Mucosa of stomach (tissue), 1 donor: ENCODE measurements around the gene TMEM132E.

Experiments used
- H3K27me3 ChIP-seq: one replicate; pipeline ENCODE4 v1.7.0; 2013; ENCODE audit warnings: mild to moderate bottlenecking, low read length; ENCODE audit not compliant: control insufficient read depth, insufficient read depth
- H3K36me3 ChIP-seq: one replicate; pipeline ENCODE4 v1.7.0; 2013; ENCODE audit warnings: low read length; ENCODE audit not compliant: control insufficient read depth, insufficient read depth
- H3K4me1 ChIP-seq: one replicate; pipeline ENCODE4 v1.7.0; 2013; ENCODE audit warnings: mild to moderate bottlenecking, low read length; ENCODE audit not compliant: control insufficient read depth, insufficient read depth
- H3K4me3 ChIP-seq: one replicate; pipeline ENCODE4 v1.7.0; 2013; ENCODE audit warnings: low read length
- H3K9ac ChIP-seq: one replicate; pipeline ENCODE4 v1.7.0; 2013; ENCODE audit warnings: mild to moderate bottlenecking, low read length, moderate library complexity
- H3K9me3 ChIP-seq: one replicate; pipeline ENCODE4 v1.7.0; 2013; ENCODE audit warnings: mild to moderate bottlenecking, low read length, moderate library complexity; ENCODE audit not compliant: control insufficient read depth
- donor health status: Pancreatic carcinoma.

TMEM132E gene

GRCh38 chr17:34613064-34614019 is 34.0 kb downstream of the TMEM132E start:
- peaks cover 32% of the 10 kb centered on the region for H3K27me3 ChIP-seq

GRCh38 chr17:34614698-34615097 is 35.3 kb downstream of the TMEM132E start:
- Histone ChIP-seq H3K4me1 (no peaks in the 10 kb centered on the region), H3K27me3 (peaks cover 31% of the 10 kb centered on the region), H3K36me3 (no peaks in the 10 kb centered on the region)

More at GRCh38 chr17:34613064-34614019, 34.0 kb downstream of the TMEM132E start:
- Histone ChIP-seq H3K9me3 (no peaks in the 10 kb centered on the region), H3K9ac (no peak overlapping the region), H3K4me1 (no peaks in the 10 kb centered on the region), H3K36me3 (no peaks in the 10 kb centered on the region), H3K4me3 (no peak overlapping the region)

GRCh38 chr17:34615326-34615725 is 35.9 kb downstream of the TMEM132E start:
- Histone ChIP-seq H3K9ac (no peak overlapping the region), H3K27me3 (peaks cover 26% of the 10 kb centered on the region), H3K4me3 (no peak overlapping the region), H3K9me3 (no peaks in the 10 kb centered on the region), H3K36me3 (no peaks in the 10 kb centered on the region), H3K4me1 (no peaks in the 10 kb centered on the region)

More at GRCh38 chr17:34614698-34615097, 35.3 kb downstream of the TMEM132E start:
- no peak overlapping the region for H3K9ac ChIP-seq
- H3K4me3 ChIP-seq, result no peak overlapping the region
- H3K9me3 ChIP-seq, result no peaks in the 10 kb centered on the region

- H3K9ac ChIP-seq, result no peak overlapping the region
- H3K9me3 ChIP-seq, result no peaks in the 10 kb centered on the region
- H3K4me3 ChIP-seq, result no peak overlapping the region
- H3K27me3 ChIP-seq, result peaks cover 22% of the 10 kb centered on the region
- no peaks in the 10 kb centered on the region for H3K4me1 ChIP-seq
- H3K36me3 ChIP-seq, result no peaks in the 10 kb centered on the region
Measured at GRCh38 chr17:34616148-34616547, 36.8 kb downstream of the TMEM132E start.

- no peak overlapping the region for H3K4me3 ChIP-seq
- no peaks in the 10 kb centered on the region for H3K9me3 ChIP-seq
- H3K9ac ChIP-seq, result no peak overlapping the region
- peaks cover 18% of the 10 kb centered on the region for H3K27me3 ChIP-seq
- H3K36me3 ChIP-seq, result no peaks in the 10 kb centered on the region
- no peaks in the 10 kb centered on the region for H3K4me1 ChIP-seq
Measured at GRCh38 chr17:34617398-34617797, 38.0 kb downstream of the TMEM132E start.

GRCh38 chr17:34619687-34620217 is 40.4 kb downstream of the TMEM132E start:
- Histone ChIP-seq H3K9ac (no peak overlapping the region), H3K27me3 (peaks cover 13% of the 10 kb centered on the region), H3K4me3 (no peak overlapping the region), H3K36me3 (no peaks in the 10 kb centered on the region), H3K4me1 (no peaks in the 10 kb centered on the region), H3K9me3 (no peaks in the 10 kb centered on the region)

- H3K4me3 ChIP-seq, result no peak overlapping the region
- H3K36me3 ChIP-seq, result no peaks in the 10 kb centered on the region
- H3K27me3 ChIP-seq, result peaks cover 20% of the 10 kb centered on the region
Measured at GRCh38 chr17:34620458-34620857, 41.1 kb downstream of the TMEM132E start.

GRCh38 chr17:34622862-34623623 is 43.7 kb downstream of the TMEM132E start:
- Histone ChIP-seq H3K36me3 (no peaks in the 10 kb centered on the region), H3K9ac (no peak overlapping the region), H3K4me3 (no peak overlapping the region), H3K4me1 (no peaks in the 10 kb centered on the region), H3K27me3 (peaks cover 35% of the 10 kb centered on the region), H3K9me3 (no peaks in the 10 kb centered on the region)

More at GRCh38 chr17:34620458-34620857, 41.1 kb downstream of the TMEM132E start:
- no peaks in the 10 kb centered on the region for H3K9me3 ChIP-seq
- no peaks in the 10 kb centered on the region for H3K4me1 ChIP-seq
- H3K9ac ChIP-seq, result no peak overlapping the region

GRCh38 chr17:34623856-34624766 is 44.7 kb downstream of the TMEM132E start:
- Histone ChIP-seq H3K9ac (no peak overlapping the region), H3K36me3 (no peaks in the 10 kb centered on the region), H3K9me3 (no peaks in the 10 kb centered on the region), H3K4me3 (no peak overlapping the region), H3K4me1 (no peaks in the 10 kb centered on the region), H3K27me3 (peaks cover 43% of the 10 kb centered on the region)

GRCh38 chr17:34624767-34625383 is 45.5 kb downstream of the TMEM132E start:
- H3K9me3 ChIP-seq, result no peaks in the 10 kb centered on the region
- H3K4me3 ChIP-seq, result no peak overlapping the region
- H3K9ac ChIP-seq, result no peak overlapping the region
- H3K36me3 ChIP-seq, result no peaks in the 10 kb centered on the region
- no peaks in the 10 kb centered on the region for H3K4me1 ChIP-seq
- H3K27me3 ChIP-seq, result peaks cover 43% of the 10 kb centered on the region

GRCh38 chr17:34626121-34626681 is 46.8 kb downstream of the TMEM132E start:
- peaks cover 39% of the 10 kb centered on the region for H3K27me3 ChIP-seq
- H3K4me1 ChIP-seq, result no peaks in the 10 kb centered on the region
- no peaks in the 10 kb centered on the region for H3K36me3 ChIP-seq
- H3K4me3 ChIP-seq, result no peak overlapping the region
- H3K9ac ChIP-seq, result no peak overlapping the region
- H3K9me3 ChIP-seq, result no peaks in the 10 kb centered on the region
